ENCODE measurements around the gene MRAP2.

DNA sequence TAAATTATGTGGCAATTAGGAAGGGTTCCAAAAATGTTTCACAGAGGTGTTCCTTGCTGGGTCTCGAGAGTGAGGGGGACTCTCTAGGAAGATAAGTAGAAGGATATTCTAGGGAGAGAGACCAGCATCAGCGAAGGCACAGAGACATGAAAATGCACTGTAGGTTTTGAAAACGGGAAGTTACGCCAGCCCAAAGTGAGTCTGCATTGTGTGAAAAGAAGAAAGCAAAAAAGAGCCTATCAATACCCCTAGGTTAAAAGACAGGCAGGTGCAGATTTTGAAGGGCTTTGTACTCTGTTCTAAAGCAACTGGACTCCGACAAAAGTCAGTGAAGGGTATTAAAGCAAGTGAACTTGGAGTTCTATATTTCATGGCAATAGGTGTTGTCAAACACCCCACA is 25.7 kb upstream of the MRAP2 start:
- TF ChIP-seq CTCF (optimal IDR thresholded peaks at IDR 0.05 in 1 of 3, IDR thresholded peaks at IDR 0.05 in 1 of 3, conservative IDR thresholded peaks at IDR 0.05 in 1 of 3; ENCODE audit: extremely low read depth in 1 of 3, insufficient read depth in 2 of 3, low read length in 3 of 3) = no peak
- no peak for TF ChIP-seq EZH2 (IDR thresholded peaks at IDR 0.05; ENCODE audit: low read length)
